Mesodermal cell (in vitro differentiated cells): ENCODE results near the gene TAF8.

ENCODE experiments used
- H3K27ac ChIP-seq: 2 replicates; pipeline ENCODE4 v1.7.0; 2013; ENCODE audit warnings: mild to moderate bottlenecking, low read depth, low read length, moderate library complexity; ENCODE audit not compliant: severe bottlenecking
- H3K36me3 ChIP-seq: 2 replicates; pipeline ENCODE4 v1.7.1; 2013; ENCODE audit warnings: mild to moderate bottlenecking, low read length, moderate library complexity; ENCODE audit not compliant: control insufficient read depth, insufficient read depth
- H3K4me1 ChIP-seq: one replicate; pipeline ENCODE4 v1.7.1; 2013; ENCODE audit warnings: mild to moderate bottlenecking, low read length; ENCODE audit not compliant: insufficient read depth, control insufficient read depth, poor library complexity, severe bottlenecking
- H3K4me3 ChIP-seq: 2 replicates; pipeline ENCODE4 v1.7.0; 2013; ENCODE audit warnings: low read length, control low read depth, mild to moderate bottlenecking; ENCODE audit not compliant: insufficient read depth, poor library complexity, severe bottlenecking; ENCODE audit errors: extremely low read depth
- H3K9me3 ChIP-seq: 2 replicates; pipeline ENCODE4 v1.7.1; 2013; ENCODE audit warnings: mild to moderate bottlenecking, low read length, moderate library complexity; ENCODE audit not compliant: control insufficient read depth
- WGBS, 2 experiments: methylation state at CpG; one replicate each; pipeline ENCODE4 v1.1.5; 2013; ENCODE audit warnings: missing lambda C conversion rate in 2 of 2; ENCODE audit not compliant: insufficient coverage in 2 of 2; 5-methylcytosine and 5-hydroxymethylcytosine counted together

TAF8 gene

DNA sequence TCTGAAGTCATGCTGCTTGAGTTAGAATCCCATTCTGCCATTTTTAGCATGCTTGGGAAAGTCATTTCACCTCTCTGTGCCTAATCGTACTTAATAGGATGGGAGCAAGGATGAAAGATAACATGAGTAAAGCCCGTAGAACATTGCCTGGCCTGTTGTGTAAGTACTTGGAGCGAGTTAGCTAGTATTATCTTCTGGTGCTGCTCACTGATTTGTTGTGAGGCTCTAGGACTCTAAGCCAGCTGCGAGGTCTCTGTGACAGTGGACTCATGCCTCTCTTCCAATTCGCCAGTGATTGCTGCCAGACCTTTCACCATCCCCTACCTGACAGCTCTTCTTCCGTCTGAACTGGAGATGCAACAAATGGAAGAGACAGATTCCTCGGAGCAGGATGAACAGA, 17.8 kb downstream of the TAF8 start:
- Histone ChIP-seq H3K4me1 (no peaks in the 10 kb centered on the region), H3K9me3 (no peaks in the 10 kb centered on the region), H3K4me3 (no peak overlapping the region), H3K36me3 (peaks cover 92% of the 10 kb centered on the region), H3K27ac (no peak overlapping the region)
- WGBS, 2 experiments = 93 to 95% methylated on average over 7 of the region's 7 CpGs

DNA sequence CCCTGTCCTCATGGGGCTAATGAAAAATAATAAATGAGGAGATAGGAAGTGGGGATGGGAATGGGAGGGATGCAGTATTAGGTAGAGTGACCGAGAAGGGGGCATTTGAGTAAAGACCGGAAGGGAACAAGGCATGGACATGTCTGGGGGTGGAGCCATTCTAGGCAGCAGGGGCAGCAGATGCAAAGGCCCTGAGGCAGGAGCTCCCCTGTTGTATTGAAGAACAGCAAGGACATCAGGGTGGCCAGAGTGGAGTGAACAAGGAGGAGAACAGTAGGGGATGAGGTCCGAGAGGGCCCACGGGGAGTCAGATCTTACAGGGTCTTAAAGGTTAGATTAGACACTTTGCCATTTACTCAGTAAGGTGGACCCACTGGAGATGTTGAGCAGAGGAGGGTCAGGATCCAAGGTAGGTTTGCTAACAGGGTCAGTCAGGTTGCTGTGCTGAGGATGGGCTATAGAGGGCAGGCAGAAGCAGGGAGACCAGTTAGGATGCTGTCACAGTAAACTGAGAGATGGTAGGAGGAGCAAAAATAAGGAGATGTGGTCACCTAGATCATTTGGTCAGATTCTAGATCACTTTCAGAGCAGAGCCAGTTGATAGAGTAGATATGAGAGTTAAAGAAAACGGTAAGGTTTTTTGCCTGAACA, 18.7 kb downstream of the TAF8 start:
- Histone ChIP-seq H3K4me1 (no peaks in the 10 kb centered on the region), H3K4me3 (no peak overlapping the region), H3K27ac (no peak overlapping the region), H3K9me3 (no peaks in the 10 kb centered on the region), H3K36me3 (peaks cover 91% of the 10 kb centered on the region)
- WGBS, 2 experiments = 92 to 95% methylated on average over 5 of the region's 5 CpGs

DNA sequence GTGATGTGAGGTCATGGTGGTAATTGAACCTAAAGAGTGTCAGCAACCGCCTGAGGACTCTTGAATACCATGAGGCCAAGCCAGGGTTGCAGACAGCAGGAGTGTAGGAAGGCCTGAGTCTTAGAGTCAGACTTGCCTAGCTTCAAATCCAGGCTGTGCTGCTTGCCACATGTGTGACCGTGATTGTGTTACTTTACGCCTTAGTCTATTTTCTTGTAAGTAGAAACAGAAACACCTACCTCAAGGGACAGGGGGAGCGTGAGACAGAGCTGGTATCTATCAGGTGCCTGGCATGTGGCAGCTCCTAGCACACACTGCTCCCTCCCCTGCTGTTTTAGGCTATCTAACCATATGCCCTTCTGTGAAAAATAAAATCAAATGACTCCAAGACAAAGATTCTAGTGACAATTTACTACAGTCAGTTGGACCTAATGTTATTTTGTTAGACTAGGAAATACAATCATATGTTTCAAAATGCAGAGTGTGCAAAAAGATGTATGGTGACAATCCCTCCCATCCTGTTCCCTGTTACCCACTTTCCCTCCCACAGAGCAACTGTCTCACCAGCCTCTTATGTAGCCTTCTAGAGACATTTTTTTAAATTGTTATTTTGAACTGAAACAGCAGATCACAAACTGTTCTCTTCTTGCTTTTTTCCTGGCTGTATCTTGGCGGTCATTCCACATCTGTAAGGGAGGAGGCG, 21.7 kb downstream of the TAF8 start:
- Histone ChIP-seq H3K4me1 (no peaks in the 10 kb centered on the region), H3K9me3 (no peaks in the 10 kb centered on the region), H3K27ac (no peak overlapping the region), H3K36me3 (peaks cover 83% of the 10 kb centered on the region), H3K4me3 (no peak overlapping the region)
- WGBS, 2 experiments = 50 to 71% methylated on average over 2 to 4 of the region's 6 CpGs

DNA sequence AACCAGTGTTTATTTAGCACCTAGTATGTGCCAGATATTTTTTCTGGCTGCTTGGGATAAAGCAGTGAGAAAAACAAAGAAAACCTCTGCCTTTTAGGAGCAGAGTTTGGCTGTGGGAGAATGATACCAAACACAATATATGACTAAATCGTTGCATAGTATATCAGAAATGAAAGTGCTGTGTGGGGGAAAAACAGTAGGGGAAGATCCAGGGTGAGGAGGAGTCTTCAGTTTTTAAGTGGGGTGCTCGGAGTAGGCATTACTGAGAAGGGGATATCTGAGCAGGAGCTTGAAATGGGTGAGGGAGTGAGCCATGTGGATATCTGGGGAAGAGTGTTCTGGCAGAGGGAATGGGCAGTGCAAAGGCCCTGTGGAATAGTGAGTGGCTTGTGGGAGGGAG, 23.0 kb downstream of the TAF8 start:
- peaks cover 81% of the 10 kb centered on the region for H3K36me3 ChIP-seq
- H3K27ac ChIP-seq = no peak overlapping the region
- WGBS, 2 experiments = 90 to 100% methylated on average over 1 to 2 of the region's 2 CpGs
- H3K4me3 ChIP-seq = no peak overlapping the region
- no peaks in the 10 kb centered on the region for H3K9me3 ChIP-seq
- no peaks in the 10 kb centered on the region for H3K4me1 ChIP-seq

DNA sequence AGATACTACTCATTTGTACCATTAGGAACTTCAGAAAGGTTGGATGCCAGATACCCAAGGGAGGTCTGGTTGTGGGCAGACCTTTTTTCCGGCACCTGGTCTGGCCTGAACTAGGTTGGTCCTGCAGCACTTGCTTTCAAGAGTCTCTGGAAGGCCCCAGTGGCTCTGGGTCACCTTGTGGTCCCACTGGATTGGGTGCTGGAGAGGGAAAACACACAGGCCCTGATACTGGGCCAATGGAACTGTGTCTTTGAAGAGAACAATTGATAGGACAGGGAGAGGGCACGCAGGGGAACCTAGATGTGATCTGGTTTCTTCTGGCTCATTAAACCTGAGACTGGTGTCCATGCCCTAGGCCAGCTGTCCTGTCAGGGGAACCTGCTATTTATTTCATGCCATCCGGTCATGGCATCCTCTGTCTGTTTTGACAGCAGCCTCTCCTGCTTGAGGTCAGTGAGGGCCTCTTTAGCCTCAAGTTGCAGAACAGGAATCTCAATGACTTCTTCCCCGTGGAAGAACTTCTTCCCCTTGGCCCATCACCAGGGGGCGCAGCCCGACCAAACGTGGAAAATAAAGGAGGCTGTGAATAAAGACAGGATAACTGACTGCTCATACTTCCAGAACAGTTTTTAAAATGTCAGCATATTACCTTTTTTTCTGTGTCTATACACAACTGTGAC, 25.0 kb downstream of the TAF8 start:
- peaks cover 77% of the 10 kb centered on the region for H3K36me3 ChIP-seq
- no peaks in the 10 kb centered on the region for H3K4me1 ChIP-seq
- H3K9me3 ChIP-seq = no peaks in the 10 kb centered on the region
- no peak overlapping the region for H3K27ac ChIP-seq
- H3K4me3 ChIP-seq = no peak overlapping the region
- WGBS, 2 experiments = 69 to 75% methylated on average over 3 to 4 of the region's 7 CpGs

DNA sequence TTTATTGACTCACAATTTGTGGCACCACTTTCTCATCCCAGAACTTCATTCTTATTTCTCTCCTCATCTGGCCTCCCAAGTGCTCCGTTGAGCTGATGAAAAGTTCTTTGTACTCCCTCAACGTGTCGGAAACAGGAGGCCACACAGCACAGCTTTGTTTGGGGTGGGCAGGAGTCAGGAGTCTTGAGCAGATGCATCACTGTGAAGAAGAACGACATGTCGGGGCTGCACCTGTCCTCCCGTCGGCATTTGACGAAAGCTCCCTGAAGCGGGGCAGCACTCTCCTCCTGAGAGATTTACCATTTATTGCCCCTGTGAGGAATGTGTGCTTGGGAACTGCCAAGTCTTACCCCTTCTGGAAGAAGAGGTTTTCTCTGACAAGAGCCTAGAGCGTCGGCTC, 28.1 kb downstream of the TAF8 start:
- no peaks in the 10 kb centered on the region for H3K9me3 ChIP-seq
- 94% methylated on average over 11 of the region's 11 CpGs for WGBS, 2 experiments

DNA sequence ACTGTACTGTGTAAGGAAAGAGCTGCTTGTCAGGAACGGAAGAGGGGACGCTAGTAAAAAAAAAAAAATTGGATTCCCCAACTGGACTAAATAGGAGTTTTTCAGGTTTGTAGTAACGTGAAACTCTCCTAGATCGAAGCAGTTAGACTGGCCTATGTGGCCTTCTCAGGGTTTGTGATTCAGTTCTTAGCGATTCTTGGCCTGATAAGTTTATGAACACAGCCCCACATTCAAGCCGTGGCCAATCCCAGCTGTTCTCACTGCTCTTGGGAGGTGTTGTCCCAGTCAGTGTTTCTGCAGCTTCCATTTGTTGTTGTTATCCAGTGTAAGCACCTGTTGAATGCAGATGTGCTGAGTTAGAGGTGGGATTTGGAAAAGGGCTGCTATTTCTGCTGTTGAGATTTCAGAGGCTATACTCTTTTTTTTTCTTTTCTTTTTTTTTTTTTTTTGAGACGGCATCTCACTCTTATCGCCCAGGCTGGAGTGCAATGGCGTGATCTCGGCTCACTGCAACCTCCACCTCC, 29.7 kb downstream of the TAF8 start:
- H3K4me3 ChIP-seq = no peak overlapping the region
- H3K27ac ChIP-seq = no peak overlapping the region
- H3K4me1 ChIP-seq = no peaks in the 10 kb centered on the region
- peaks cover 41% of the 10 kb centered on the region for H3K36me3 ChIP-seq
- 90 to 95% methylated on average over 6 to 8 of the region's 10 CpGs for WGBS, 2 experiments
- H3K9me3 ChIP-seq = no peaks in the 10 kb centered on the region

More for the DNA sequence above, 28.1 kb downstream of the TAF8 start:
- H3K36me3 ChIP-seq = peaks cover 50% of the 10 kb centered on the region
- no peak overlapping the region for H3K27ac ChIP-seq
- H3K4me1 ChIP-seq = no peaks in the 10 kb centered on the region
- no peak overlapping the region for H3K4me3 ChIP-seq

DNA sequence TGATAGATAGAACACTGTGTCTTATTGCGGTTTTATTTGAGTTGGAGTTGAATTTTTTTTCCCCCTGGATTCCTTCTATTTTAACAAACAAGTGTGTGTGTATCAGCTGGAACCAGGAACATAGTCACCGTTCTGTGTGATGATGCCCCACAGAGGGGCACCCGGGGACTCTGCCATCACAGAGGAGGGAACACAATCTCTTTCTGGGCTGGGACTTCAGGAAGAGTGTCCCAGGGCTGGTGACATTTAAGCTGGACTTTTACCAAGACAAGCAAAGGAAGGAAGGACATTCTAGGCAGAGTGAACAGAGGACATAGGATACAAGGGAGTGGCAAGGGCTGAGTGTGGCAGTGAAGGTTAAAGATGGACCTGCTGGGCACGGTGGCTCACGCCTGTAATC, 33.2 kb downstream of the TAF8 start:
- Histone ChIP-seq H3K4me3 (no peak overlapping the region), H3K9me3 (no peaks in the 10 kb centered on the region), H3K27ac (no peak overlapping the region), H3K36me3 (peaks cover 19% of the 10 kb centered on the region), H3K4me1 (peaks cover 6% of the 10 kb centered on the region)
- 100% methylated on average over 1 to 3 of the region's 5 CpGs for WGBS, 2 experiments

DNA sequence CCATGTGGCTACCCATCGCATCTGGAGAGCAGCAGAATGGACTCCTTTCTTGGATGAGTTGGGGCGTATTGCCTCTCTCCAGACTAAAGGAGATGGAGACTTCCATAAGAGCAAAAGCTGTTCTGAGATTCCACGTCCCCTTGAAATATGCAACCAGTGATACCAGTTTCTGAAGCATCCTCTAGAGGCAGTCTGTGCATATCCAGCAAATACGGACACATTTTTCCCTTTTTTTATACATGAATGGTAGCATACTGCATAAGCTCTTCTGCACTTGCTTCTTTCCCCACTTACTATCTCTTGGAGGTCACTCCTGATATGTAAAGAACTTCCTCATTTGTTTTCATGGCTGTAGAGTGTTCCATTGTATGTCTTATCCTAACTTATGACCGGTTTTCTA, 34.6 kb downstream of the TAF8 start:
- H3K4me3 ChIP-seq = no peak overlapping the region
- H3K9me3 ChIP-seq = no peaks in the 10 kb centered on the region
- H3K36me3 ChIP-seq = peaks cover 7% of the 10 kb centered on the region
- H3K4me1 ChIP-seq = peaks cover 6% of the 10 kb centered on the region
- H3K27ac ChIP-seq = no peak overlapping the region
- 91 to 93% methylated on average over 3 to 5 of the region's 5 CpGs for WGBS, 2 experiments

DNA sequence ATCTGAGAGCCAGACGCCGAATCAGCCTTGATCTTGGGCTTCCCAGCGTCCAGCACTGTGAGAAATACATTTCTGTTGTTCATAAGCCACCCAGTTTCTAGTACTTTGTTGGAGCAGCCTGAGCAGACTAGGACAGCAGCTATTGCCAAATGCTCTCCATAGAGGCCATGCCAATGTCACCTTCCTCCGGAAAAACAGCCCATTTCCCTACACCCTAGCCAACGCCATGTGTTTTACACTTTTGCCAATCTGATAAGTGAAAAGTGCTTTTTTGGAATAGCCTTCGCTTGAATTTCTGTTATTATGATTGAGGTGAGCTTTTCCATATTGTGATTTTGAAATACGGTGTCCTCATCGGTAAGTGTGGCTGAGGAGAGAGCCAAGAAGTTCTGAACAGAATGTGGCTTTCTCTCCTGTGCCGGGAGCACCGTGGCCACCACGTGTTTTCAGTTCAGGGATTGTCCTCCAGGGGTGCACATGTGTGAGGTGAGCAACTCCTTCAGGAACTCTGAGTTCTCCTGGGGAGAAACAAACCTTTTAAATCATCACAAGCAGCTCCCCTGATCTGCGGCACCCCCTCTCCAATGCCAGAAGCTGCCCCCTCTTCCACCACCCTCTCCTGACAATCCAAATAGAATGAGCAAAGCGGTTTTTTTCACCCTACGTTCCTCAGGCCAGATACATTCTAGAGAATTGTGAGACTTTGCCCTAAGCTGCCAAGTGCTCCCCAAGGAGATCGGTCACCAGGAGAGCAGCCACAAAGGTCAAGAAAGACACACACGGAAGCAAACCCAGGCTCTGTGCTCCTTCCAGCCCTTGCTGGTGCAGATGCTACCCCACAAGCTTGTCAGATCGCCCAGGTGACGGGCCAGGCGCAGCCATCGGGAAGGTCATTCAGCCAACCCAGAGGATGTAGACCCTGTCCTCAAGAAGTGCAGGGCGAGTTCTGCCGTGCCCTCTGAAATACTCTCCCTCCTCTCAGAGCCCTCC, 36.0 kb downstream of the TAF8 start:
- Histone ChIP-seq H3K4me3 (no peak overlapping the region), H3K9me3 (no peaks in the 10 kb centered on the region), H3K36me3 (no peaks in the 10 kb centered on the region), H3K27ac (no peak overlapping the region), H3K4me1 (peaks cover 6% of the 10 kb centered on the region)
- 92 to 93% methylated on average over 20 of the region's 22 CpGs for WGBS, 2 experiments
